Measurements from ENCODE around the gene VPS51.
A peak's percentile ranks its signal among the peaks of the same experiment; 100 is the strongest.
"Not testable (repeated sequence)": the region's sequence is repeated elsewhere in the genome, so short reads cannot be mapped to it uniquely, and the experiment has no call there.

Gene VPS51

GRCh38 chr11:65107751-65108468 is 11.9 kb downstream of the VPS51 start:
- no peak for DNase-seq (ENCODE audit: low spot score)

- DNase-seq (ENCODE audit: low spot score), result no peak
These were observed 12.6 kb downstream of the VPS51 start for GRCh38 chr11:65108469-65109123.

- no peak for DNase-seq (ENCODE audit: low spot score)
These were observed 13.5 kb downstream of the VPS51 start for GRCh38 chr11:65109231-65110198.

- peak; percentile 82 for DNase-seq (ENCODE audit: low spot score)
These were observed 14.4 kb downstream of the VPS51 start for GRCh38 chr11:65110354-65110861.

- DNase-seq (ENCODE audit: low spot score), result no peak
These were observed 15.2 kb downstream of the VPS51 start for GRCh38 chr11:65111159-65111743.

- peak; percentile 97 for DNase-seq (ENCODE audit: low spot score)
These were observed 15.9 kb downstream of the VPS51 start, which contains the start of gene TM7SF2 for GRCh38 chr11:65111744-65112545. Gene TM7SF2, plus strand, starts transcription at chr11:65111872. Its CDS starts 144 bp downstream, at chr11:65112016.

GRCh38 chr11:65112546-65113360 is 16.7 kb downstream of the VPS51 start:
- no peak for DNase-seq (ENCODE audit: low spot score)

GRCh38 chr11:65113361-65113756 is 17.3 kb downstream of the VPS51 start:
- no peak for DNase-seq (ENCODE audit: low spot score)

GRCh38 chr11:65113839-65114238 is 17.8 kb downstream of the VPS51 start:
- no peak for DNase-seq (ENCODE audit: low spot score)

GRCh38 chr11:65114538-65115171 is 18.6 kb downstream of the VPS51 start:
- no peak for DNase-seq (ENCODE audit: low spot score)

- DNase-seq (ENCODE audit: low spot score), result no peak
These were observed 19.5 kb downstream of the VPS51 start for GRCh38 chr11:65115361-65116082.

GRCh38 chr11:65116370-65117205 is 20.6 kb downstream of the VPS51 start:
- no peak for DNase-seq (ENCODE audit: low spot score)

- DNase-seq (ENCODE audit: low spot score), result peak; percentile 99
These were observed 21.4 kb downstream of the VPS51 start, which contains the start of gene ZNHIT2 for GRCh38 chr11:65117206-65118096. Gene ZNHIT2, minus strand, starts transcription at chr11:65117701. Its CDS starts 48 bp downstream, at chr11:65117653.

GRCh38 chr11:65118097-65118837 is 22.3 kb downstream of the VPS51 start:
- no peak for DNase-seq (ENCODE audit: low spot score)

- DNase-seq (ENCODE audit: low spot score), result not testable (repeated sequence)
These were observed 23.1 kb downstream of the VPS51 start for GRCh38 chr11:65118891-65119669.

Data from globus pallidus (tissue), 1 donor.